ENCODE results near the gene DYDC1. TPM values are rescaled to one million over a fixed set of nuclear protein-coding genes. Genes with fewer than 3 reads are reported as not detected.
"Not testable (repeated sequence)": the region's sequence is repeated elsewhere in the genome, so short reads cannot be mapped to it uniquely, and the experiment has no call there.

DYDC1 gene
- total RNA-seq, result not detected in 2 replicates
- not detected for polyA plus RNA-seq (2012)

- no peak for DNase-seq (ENCODE audit: low read depth)
Observed at GRCh38 chr10:80356563-80356988, at the start of gene DYDC1, which contains the start of gene DYDC2. Gene DYDC1 (minus strand): TSS chr10:80356755. CDS start chr10:80352601, 4,154 bp downstream. Gene DYDC2 (plus strand): TSS chr10:80356781. CDS start chr10:80362444, 5,663 bp downstream.

GRCh38 chr10:80406204-80406603, 49.6 kb upstream of the DYDC1 start:
- DNase-seq (ENCODE audit: low read depth), result no peak

DNA sequence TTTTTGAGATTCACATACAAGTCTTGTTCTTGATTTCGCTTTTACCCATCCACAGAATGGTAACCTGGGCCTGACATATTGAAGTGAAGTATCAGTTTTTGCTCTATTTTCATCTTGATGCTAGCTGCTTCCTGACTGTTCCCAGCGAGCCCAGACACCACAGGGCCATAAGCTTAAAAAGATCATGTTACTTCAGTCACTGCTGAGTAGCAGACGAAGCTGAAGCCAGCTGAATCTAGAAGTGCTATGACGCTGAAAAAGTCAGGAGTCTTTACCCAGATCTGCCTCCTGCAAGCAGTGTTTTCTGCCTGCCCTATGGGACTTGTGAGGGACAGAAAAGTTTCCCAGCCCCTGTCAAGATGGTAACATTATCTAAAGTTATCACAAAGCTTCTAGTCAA, 49.1 kb upstream of the DYDC1 start:
- peak; percentile 37 for DNase-seq (ENCODE audit: low read depth)

- no peak for DNase-seq (ENCODE audit: low read depth)
Observed at GRCh38 chr10:80405035-80405434, 48.5 kb upstream of the DYDC1 start.

- no peak for DNase-seq (ENCODE audit: low read depth)
Observed at GRCh38 chr10:80400136-80400804, 43.7 kb upstream of the DYDC1 start.

- DNase-seq (ENCODE audit: low read depth), result no peak
Observed at GRCh38 chr10:80397014-80397413, 40.5 kb upstream of the DYDC1 start.

DNA sequence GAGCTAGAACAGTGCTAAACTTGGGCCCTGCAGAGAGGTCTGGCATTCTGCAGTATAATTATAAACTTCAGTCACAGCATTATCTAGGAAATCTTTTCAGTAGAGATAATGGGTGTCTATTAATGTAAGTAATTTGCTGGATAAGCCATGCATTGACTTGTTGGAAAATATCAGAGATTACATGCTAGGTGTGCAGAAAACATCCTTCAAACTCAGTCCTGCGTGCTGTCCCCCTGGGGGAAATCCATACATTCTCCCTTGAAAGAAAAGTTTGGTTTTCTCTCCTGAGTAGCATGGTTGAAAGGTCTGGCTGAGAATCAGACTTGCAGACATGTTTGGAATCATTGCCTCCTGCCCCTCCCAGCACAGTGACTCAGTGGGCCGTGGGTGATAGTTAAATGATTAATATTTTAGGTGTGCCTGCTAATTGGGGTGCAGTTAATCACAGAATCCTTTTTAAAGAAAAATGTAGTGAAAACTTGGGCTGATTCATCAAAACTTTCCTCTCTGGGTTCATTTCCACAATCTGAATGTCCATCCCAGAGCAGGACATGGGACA, 37.9 kb upstream of the DYDC1 start:
- DNase-seq (ENCODE audit: low read depth), result no peak

DNA sequence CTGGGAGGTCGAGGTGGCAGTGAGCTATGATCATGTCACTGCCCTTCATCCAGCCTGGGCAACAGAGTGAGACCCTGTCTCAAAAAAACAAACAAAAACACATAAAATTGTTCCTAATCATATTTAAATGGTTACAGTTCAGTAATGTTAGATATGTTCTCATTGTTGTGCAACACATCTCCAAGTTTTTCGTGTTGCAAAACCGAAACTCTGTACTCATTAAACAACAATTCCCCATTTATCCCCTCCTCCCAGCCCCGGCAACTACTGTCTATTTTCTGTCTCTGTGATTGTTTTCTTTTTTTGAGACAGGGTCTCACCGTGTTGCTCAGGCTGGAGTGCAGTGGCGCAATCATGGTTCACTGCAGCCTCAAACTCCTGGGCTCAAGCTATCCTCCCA, 35.7 kb upstream of the DYDC1 start:
- no peak for DNase-seq (ENCODE audit: low read depth)

DNA sequence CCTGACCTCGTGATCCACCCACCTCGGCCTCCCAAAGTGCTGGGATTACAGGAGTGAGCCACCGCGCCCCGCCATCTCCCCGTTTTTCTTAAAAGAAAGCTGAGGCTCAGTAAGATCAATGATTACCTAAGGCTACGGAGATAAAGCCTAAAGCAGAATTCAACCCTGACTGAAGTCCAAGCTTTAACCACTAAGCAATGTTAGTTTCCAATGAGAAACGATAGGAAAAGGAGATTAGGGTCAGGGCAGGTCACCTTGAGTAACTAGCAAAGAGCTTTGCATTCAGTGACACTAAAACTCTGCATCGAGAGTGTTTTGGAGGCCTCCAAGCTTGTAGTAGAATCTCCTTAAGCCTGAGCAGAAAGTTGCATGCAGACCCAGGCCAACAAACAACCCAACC, 34.2 kb upstream of the DYDC1 start:
- DNase-seq (ENCODE audit: low read depth), result no peak

- DNase-seq (ENCODE audit: low read depth), result peak; percentile 50
Observed at GRCh38 chr10:80382989-80383388, 26.4 kb upstream of the DYDC1 start.

- no peak for DNase-seq (ENCODE audit: low read depth)
Observed at GRCh38 chr10:80380185-80380584, 23.6 kb upstream of the DYDC1 start.

- no peak for DNase-seq (ENCODE audit: low read depth)
Observed at GRCh38 chr10:80379701-80380100, 23.1 kb upstream of the DYDC1 start.

GRCh38 chr10:80373502-80373901, 16.9 kb upstream of the DYDC1 start:
- DNase-seq (ENCODE audit: low read depth), result peak; percentile 7

DNA sequence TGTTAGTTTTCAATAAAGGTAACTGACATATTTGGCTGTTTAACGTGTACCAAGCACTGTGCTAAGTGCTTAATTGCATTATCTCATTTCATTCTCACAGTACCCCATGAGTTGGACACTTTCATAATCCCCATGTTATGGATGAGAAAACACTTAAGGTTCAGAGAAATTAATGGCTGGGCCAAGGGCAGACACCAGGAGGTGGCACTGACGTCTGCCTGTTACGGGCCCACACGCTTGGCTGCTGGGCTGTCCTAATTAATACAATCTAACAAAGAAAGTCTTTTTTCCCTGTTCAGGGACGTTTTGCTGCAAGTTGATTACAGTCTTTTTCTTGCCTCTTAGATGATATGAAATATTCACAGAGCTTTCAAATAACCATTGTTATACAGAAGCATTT, 16.1 kb upstream of the DYDC1 start:
- DNase-seq (ENCODE audit: low read depth), result no peak

GRCh38 chr10:80371467-80371866, 14.9 kb upstream of the DYDC1 start:
- no peak for DNase-seq (ENCODE audit: low read depth)

DNA sequence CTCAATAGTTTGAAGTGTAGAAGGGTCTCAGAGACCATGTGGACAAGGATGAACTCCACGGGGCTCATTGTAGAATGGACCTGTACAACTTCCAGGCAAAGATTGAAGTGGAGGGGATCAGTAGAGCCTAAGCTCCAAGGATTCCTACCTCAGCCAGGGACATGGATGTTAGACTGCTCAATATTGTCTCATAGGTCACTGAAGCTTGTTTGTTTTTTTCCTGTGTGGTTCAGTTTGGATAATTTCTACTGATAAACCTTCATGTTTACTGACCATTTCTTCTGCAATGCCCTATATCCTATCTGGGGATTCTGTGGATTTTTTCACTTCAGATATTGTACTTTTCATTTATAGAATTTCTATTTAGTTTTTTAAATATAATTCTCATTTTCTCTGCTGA, 9.0 kb upstream of the DYDC1 start:
- no peak for DNase-seq (ENCODE audit: low read depth)

- DNase-seq (ENCODE audit: low read depth), result no peak
Observed at GRCh38 chr10:80359644-80360043, 3.1 kb upstream of the DYDC1 start.

GRCh38 chr10:80358925-80359324, 2.4 kb upstream of the DYDC1 start:
- not testable (repeated sequence) for DNase-seq (ENCODE audit: low read depth)

- no peak for DNase-seq (ENCODE audit: low read depth)
Observed at GRCh38 chr10:80357851-80358125, 1.2 kb upstream of the DYDC1 start.

DNA sequence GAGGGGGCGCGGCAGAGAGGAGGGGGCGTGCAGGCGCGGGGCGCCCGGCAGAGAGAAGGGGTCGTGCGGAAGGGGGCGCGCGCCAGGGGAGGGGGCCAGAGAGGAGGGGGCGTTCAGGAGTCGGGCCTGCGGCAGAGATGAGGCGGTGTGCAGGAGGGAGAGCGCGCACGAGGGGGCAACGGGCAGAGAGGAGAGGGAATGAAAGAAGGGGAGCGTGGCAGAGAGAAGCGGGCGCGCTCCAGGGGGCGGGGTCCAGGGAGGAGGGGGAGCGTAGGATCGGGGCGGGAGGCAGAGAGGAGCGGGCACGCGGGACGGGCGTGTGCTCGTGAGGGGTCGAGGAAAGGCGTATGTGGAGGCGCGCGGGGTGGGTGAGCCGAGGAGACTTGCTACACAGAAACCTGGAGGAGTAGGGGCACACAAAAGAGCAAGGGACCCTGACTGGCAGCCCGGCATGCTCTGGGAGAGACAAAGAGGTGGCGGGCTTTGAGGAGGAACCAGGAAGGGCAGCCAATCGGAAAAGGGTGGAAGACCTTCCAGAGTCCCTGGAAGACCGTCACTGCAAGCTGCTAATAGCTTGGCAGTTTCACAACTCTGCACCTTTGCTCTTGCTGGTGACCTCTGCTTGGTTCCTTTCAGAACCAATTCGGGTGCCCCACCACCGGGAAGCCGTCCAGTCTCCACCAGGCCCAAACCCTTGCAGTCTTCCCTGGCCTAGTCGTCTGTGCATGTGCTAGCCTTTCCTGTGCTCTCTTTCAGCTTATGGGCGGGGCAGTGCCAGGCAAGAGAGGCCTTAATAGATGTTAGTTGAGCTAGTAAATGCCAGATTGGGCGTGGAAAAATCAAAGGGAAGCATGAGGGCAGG, 665 bp upstream of the DYDC1 start:
- no peak for DNase-seq (ENCODE audit: low read depth)

DNA sequence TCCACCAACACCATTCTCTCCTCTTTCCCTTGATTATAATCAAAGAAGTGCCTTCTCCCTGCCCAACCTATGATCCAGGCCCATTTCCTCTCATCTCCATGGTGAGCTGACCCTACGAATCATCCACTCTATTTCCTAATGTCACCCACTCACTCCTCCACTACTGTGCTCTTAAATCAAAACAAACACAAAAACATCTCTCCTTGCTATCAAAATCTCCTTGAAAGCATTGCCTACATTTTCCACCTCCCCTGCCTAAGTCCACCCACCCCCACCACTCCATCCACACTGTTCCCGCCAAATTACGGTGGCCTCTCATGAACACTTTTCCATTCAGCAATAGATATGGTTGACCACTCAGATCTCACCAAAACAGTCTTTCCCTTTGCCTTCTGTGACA, 5.3 kb downstream of the DYDC1 start:
- DNase-seq (ENCODE audit: low read depth), result no peak

- DNase-seq (ENCODE audit: low read depth), result no peak
Observed at GRCh38 chr10:80350251-80350650, 6.3 kb downstream of the DYDC1 start.

All from myocyte (in vitro differentiated cells).